Suprapubic skin (tissue), 4 donors: ENCODE measurements around the gene KRTAP1-3. TPM values are rescaled to one million over a fixed set of nuclear protein-coding genes. Genes with fewer than 3 reads are reported as not detected.

ENCODE experiments used
- DNase-seq, 2 donors: peaks; one replicate each; pipeline ENCODE4 v3.0.0-alpha.2; 2019; ENCODE audit warnings: low spot score in 2 of 2
- H3K27ac ChIP-seq: fragments of 200-600 bp; sonication (generic); one replicate; pipeline ENCODE4 v1.5.1; 2019
- H3K27me3 ChIP-seq: fragments of 200-600 bp; sonication (generic); one replicate; pipeline ENCODE4 v1.5.1; 2019
- H3K36me3 ChIP-seq: fragments of 200-600 bp; sonication (generic); one replicate; pipeline ENCODE4 v1.5.1; 2019
- H3K4me1 ChIP-seq: fragments of 200-600 bp; sonication (generic); one replicate; pipeline ENCODE4 v1.5.1; 2019
- H3K4me3 ChIP-seq: fragments of 200-600 bp; sonication (generic); one replicate; pipeline ENCODE4 v1.5.1; 2019; ENCODE audit warnings: mild to moderate bottlenecking
- H3K9me3 ChIP-seq: fragments of 200-600 bp; sonication (generic); one replicate; pipeline ENCODE4 v1.5.1; 2019
- CTCF ChIP-seq, 2 donors: fragments of 200-600 bp in 1 of 2; fragments of 450-650 bp in 1 of 2; sonication (generic) in 1 of 2; IDR thresholded peaks; one replicate each; pipeline ENCODE4 v1.5.1; 2016 to 2019; ENCODE audit warnings: antibody characterized with exemption in 2 of 2, mild to moderate bottlenecking in 1 of 2, moderate library complexity in 1 of 2
- EP300 ChIP-seq: sonication (generic); formaldehyde crosslinking; IDR thresholded peaks from one replicate; pipeline ENCODE4 v1.6.1; 2017; ENCODE audit warnings: antibody characterized with exemption
- POLR2A ChIP-seq, 2 donors: fragments of 450-650 bp; IDR thresholded peaks; one replicate each; pipeline ENCODE4 v1.6.1; 2017; ENCODE audit warnings: antibody characterized with exemption in 2 of 2, mild to moderate bottlenecking in 2 of 2, moderate library complexity in 2 of 2
- POLR2AphosphoS5 ChIP-seq, 3 donors: sonication (generic); formaldehyde crosslinking; IDR thresholded peaks; one replicate each; pipeline ENCODE4 v1.6.1; 2017; ENCODE audit warnings: antibody characterized with exemption in 3 of 3
- WGBS: methylation state at CpG from one replicate; pipeline ENCODE4 v1.1.5; 2018; 5-methylcytosine and 5-hydroxymethylcytosine counted together
- total RNA-seq, 4 donors: library from RNA; depleted of rRNA; stranded (reverse); fragments of >200 nt; gene quantifications; one replicate each; pipeline ENCODE4 v1.1.0, GENCODE V29; 2016

KRTAP1-3 gene
- total RNA-seq, 4 donors from 2014 or later: 10.7 to 140 (median 28.7) TPM; not detected in 1

- Histone ChIP-seq H3K4me1 (no peaks in the 10 kb centered on the region), H3K4me3 (no peak overlapping the region), H3K27ac (no peak overlapping the region), H3K36me3 (no peaks in the 10 kb centered on the region), H3K27me3 (no peaks in the 10 kb centered on the region), H3K9me3 (no peaks in the 10 kb centered on the region)
- 87% methylated on average over 12 of the region's 13 CpGs for WGBS
- no peak for DNase-seq
- TF ChIP-seq CTCF (IDR thresholded peaks at IDR 0.05): no peak
- no peak for TF ChIP-seq POLR2A (IDR thresholded peaks at IDR 0.05)
Measured at GRCh38 chr17:41016578-41017215, 18.0 kb downstream of the KRTAP1-3 start.

- H3K27ac ChIP-seq: no peak overlapping the region
- no peaks in the 10 kb centered on the region for H3K9me3 ChIP-seq
- no peak for TF ChIP-seq CTCF (IDR thresholded peaks at IDR 0.05)
- no peak for TF ChIP-seq POLR2AphosphoS5 (IDR thresholded peaks at IDR 0.05)
- TF ChIP-seq EP300: no peak
- TF ChIP-seq POLR2A (IDR thresholded peaks at IDR 0.05): no peak
- no peaks in the 10 kb centered on the region for H3K27me3 ChIP-seq
- H3K4me3 ChIP-seq: no peak overlapping the region
- H3K36me3 ChIP-seq: no peaks in the 10 kb centered on the region
- no peak for DNase-seq
- no peaks in the 10 kb centered on the region for H3K4me1 ChIP-seq
- 79% methylated on average over 7 of the region's 7 CpGs for WGBS
Measured at GRCh38 chr17:41015454-41015853, 19.2 kb downstream of the KRTAP1-3 start.

GRCh38 chr17:41013606-41014005 is 21.1 kb downstream of the KRTAP1-3 start:
- no peak overlapping the region for H3K27ac ChIP-seq
- TF ChIP-seq CTCF (IDR thresholded peaks at IDR 0.05) (no peak), POLR2A (IDR thresholded peaks at IDR 0.05) (no peak), POLR2AphosphoS5 (IDR thresholded peaks at IDR 0.05) (no peak), EP300 (no peak)
- no peaks in the 10 kb centered on the region for H3K4me1 ChIP-seq
- no peaks in the 10 kb centered on the region for H3K36me3 ChIP-seq
- H3K27me3 ChIP-seq: no peaks in the 10 kb centered on the region
- no peak for DNase-seq
- WGBS: 4% methylated on average over 1 of the region's 1 CpG
- no peak overlapping the region for H3K4me3 ChIP-seq
- no peaks in the 10 kb centered on the region for H3K9me3 ChIP-seq

- 81% methylated on average over 3 of the region's 3 CpGs for WGBS
- no peaks in the 10 kb centered on the region for H3K9me3 ChIP-seq
- H3K4me3 ChIP-seq: no peak overlapping the region
- no peak for TF ChIP-seq CTCF (IDR thresholded peaks at IDR 0.05)
- TF ChIP-seq POLR2AphosphoS5 (IDR thresholded peaks at IDR 0.05): no peak
- TF ChIP-seq POLR2A (IDR thresholded peaks at IDR 0.05): no peak
- no peak for TF ChIP-seq EP300
- no peaks in the 10 kb centered on the region for H3K27me3 ChIP-seq
- no peak for DNase-seq
- no peak overlapping the region for H3K27ac ChIP-seq
- no peaks in the 10 kb centered on the region for H3K36me3 ChIP-seq
- H3K4me1 ChIP-seq: no peaks in the 10 kb centered on the region
Measured at GRCh38 chr17:41013181-41013580, 21.5 kb downstream of the KRTAP1-3 start.

GRCh38 chr17:41012326-41013120 is 22.2 kb downstream of the KRTAP1-3 start:
- no peak overlapping the region for H3K27ac ChIP-seq
- 84% methylated on average over 6 of the region's 6 CpGs for WGBS

More at GRCh38 chr17:41012326-41013120, 22.2 kb downstream of the KRTAP1-3 start:
- H3K36me3 ChIP-seq: no peaks in the 10 kb centered on the region
- DNase-seq: no peak
- TF ChIP-seq POLR2AphosphoS5 (IDR thresholded peaks at IDR 0.05) (no peak), POLR2A (IDR thresholded peaks at IDR 0.05) (no peak), EP300 (no peak), CTCF (IDR thresholded peaks at IDR 0.05) (no peak)
- H3K9me3 ChIP-seq: no peaks in the 10 kb centered on the region
- no peak overlapping the region for H3K4me3 ChIP-seq
- no peaks in the 10 kb centered on the region for H3K4me1 ChIP-seq
- no peaks in the 10 kb centered on the region for H3K27me3 ChIP-seq
